Cardiac atrium fibroblast (primary cell): ENCODE results near the gene TAF1L. TPM values are rescaled to one million over a fixed set of nuclear protein-coding genes. Genes with fewer than 3 reads are reported as not detected.

Experiments used
- total RNA-seq: library from RNA; depleted of rRNA; stranded (reverse); fragments of >200 nt; gene quantifications from 2 replicates; pipeline ENCODE4 v1.2.3, GENCODE V29; 2015

The TAF1L gene
- total RNA-seq = not detected in 2 replicates

DNA sequence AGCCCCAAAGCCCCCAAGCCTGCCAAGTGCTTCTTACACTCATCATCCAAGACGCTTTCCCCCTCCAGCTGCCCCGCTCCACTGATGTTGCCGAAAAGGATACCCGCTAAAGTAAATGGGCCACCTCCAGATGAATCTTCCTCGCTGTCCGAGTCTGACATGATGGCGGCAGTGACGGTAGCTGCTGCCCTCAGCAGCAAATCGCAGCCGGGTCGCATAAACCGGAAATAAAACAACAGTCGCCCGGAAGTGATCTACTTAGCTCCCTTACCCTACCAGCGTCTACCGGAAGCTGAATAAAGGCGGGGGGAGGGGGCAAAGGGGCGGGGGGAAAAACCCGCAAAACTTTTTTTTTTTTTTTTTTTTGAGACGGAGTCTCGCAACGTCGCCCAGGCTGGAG is at the start of gene TAF1L:
TSS of gene TAF1L (minus strand) at position 308 of the 400 bp plus-strand sequence. CDS start at position 218, 90 bp downstream.

Other genes starting within 250 kb of the TAF1L start
- gene RIGI, start 109.5 kb downstream of the TAF1L start, total RNA-seq = 5.2 and 6.3 TPM in 2 replicates
- 2.9 and 4.4 TPM in 2 replicates for gene SMIM27, start 83.3 kb downstream of the TAF1L start, total RNA-seq
- gene TOPORS, start 83.1 kb downstream of the TAF1L start, total RNA-seq = 14.1 and 14.6 TPM in 2 replicates
- 36.6 and 51.4 TPM in 2 replicates for gene NDUFB6, start 62.5 kb downstream of the TAF1L start, total RNA-seq
- not detected in 2 replicates for gene TMEM215, start 147.9 kb upstream of the TAF1L start, total RNA-seq